Midbrain (tissue), 1 donor: ENCODE results near the gene AHCTF1.
"Not testable (repeated sequence)": the region's sequence is repeated elsewhere in the genome, so short reads cannot be mapped to it uniquely, and the experiment has no call there.

Experiments used
- DNase-seq: peaks from one replicate; lab custom pipeline; 2025; lab: John Stamatoyannopoulos, UW

Gene AHCTF1

DNA sequence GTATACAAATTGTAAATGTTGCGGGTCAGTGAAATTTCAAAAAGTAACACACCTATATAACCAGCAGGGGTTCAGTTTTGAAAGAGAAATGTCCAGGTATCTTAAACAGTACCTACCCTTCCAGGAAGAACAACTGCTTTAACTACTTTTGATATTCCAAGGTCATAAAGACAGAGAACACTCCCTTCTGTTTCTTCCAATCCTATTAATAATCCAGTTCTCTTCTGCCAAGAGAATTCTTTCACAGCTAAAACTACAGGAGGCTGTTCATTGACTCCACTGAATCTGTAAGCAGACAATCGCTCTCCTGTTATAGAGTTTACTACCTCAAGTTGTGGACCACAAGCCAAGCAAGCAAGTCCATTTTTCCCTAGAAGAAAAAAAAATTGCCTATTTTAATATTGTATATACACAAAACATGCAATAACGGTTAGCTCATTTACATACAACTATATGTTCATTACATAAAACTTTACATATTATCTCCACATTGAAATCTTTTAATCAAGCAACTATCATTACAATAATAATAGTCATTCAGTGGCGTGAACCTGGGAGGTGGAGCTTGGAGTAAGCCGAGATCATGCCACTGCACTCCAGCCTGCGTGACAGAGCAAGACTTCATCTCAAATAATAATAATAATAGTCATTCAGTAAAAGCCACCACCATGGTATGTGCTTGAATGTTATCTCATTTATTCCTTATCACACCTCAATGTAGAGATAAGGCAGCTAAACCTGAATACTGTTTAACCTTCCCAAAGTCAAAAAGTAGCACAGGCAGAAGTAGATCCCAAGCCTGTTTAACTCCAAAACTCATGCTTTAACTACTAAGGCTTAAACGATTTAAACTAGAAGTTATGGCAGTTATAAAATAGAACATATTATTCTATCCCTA lies 15.5 kb downstream of the AHCTF1 start:
- DNase-seq, result not testable (repeated sequence)

DNA sequence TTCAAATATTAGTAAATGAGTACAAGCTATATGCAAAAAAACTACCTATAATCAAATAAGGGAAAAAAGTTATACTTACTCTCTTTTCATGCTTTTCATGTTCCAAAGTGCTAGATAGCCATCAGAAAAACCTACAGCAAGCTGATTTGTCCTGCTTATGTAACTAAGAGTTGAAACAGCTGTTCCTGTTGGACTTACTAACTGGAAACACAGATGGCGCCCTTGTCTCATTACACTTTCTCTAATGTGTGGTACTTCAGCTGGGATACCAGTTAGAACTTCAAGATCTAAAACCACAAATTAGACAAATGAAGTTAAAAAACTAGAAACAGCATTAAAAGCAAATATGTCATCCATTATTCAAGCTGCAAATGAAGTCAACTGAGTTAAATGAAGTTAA lies 24.3 kb downstream of the AHCTF1 start:
- peak; percentile 10 for DNase-seq

DNA sequence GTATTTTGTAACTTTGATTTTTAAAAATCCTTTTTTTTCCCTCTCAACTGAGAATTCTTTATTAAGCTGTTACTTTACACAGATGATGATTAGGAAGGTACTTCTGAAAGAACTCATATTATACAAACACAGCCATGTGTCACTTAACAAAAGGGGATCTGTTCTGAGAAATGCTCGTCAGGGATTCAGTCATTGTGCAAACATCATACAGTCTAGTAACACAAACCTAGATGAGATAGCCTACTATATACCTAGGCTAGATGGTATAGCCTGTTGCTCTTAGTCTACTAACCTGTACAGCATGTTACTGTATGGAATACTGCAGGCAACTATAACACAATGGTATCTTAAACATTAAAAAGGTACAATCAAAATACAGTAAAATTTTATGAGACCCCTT lies 24.9 kb downstream of the AHCTF1 start:
- no peak for DNase-seq

DNA sequence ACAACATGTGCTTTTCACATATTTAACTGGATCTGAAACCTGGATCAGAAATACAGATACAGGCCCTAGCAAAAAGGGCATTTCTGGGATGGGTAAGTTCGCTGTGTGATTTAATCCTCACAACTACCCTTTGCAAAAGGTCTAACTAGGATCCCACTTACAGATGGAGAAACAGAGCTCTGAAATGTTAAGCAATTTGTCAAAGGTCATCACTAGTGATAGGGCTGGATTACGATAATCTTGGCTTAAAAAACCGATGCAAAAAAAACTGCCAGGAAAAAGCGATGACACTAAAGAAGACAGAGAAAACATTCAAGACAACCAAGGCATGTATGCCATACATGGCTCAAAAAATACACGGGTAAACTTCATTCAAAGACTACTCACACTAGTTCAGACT lies 29.9 kb downstream of the AHCTF1 start:
- no peak for DNase-seq

DNA sequence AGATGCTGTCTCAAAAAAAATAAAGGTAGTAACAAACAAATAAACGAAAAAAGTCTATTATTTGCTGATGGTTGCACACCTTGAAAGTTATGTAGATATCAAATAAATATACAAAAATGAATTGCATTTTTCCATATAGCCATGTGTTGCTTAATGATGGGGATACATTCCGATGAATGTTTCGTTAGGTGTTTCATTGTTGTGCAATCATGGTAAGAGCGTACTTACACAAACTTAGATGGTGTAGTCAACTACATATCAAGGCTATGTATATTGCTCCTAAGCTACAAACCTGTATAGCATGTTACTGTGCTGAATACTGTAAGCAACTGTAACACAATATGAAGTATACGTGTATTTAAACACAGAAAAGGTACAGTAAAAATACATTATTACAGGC lies 34.4 kb downstream of the AHCTF1 start:
- DNase-seq, result no peak

DNA sequence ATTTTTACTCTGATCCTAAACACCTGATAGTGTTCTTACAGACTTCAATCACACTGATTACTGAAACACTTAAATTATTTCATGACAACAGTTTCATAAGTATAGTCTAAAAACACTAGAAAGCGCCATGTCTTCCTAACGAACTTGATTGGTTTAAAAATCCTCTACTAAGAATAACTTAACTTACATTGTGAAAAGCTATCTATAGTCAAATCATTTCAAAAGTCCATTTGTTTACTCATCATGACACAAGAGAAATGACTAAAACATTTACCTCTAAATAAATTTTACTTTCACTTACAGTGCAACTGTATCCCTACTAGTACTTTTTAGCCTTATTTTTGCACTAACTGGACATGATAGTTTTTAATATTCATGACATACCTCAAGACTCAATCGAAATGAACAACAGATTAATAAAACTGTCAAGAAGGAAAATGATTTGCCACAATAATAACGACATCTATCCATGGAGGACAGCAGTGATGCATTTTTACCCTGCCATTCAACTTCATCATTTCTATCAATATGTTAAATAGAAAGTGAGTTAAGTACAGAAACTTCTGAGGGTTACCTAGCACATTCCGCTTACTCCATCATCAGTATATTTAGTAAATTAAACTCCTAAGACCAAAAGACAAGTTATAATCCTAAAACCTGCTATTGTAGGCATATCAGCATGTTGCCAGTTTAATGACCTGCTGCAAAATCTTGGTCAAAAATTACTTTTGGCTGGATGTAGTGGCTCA lies 38.4 kb downstream of the AHCTF1 start:
- no peak for DNase-seq

DNA sequence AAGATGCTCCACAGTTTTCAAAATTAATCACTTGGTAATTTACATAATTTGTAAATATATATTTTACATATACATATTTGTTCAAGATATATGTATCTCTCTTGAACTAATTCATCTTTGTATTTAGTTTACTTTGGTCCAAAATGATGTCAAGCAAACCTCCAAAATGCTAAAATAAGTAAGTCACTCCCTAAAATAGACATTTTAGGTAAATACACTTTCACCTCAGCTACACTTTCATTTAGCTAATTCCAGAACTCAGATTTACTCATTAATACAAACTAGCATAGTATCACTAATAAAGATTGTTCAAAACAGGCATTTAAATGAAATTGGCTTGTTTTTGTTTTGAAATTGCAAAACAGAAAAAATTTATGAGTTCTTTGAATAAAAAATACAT lies 40.6 kb downstream of the AHCTF1 start:
- DNase-seq, result no peak

DNA sequence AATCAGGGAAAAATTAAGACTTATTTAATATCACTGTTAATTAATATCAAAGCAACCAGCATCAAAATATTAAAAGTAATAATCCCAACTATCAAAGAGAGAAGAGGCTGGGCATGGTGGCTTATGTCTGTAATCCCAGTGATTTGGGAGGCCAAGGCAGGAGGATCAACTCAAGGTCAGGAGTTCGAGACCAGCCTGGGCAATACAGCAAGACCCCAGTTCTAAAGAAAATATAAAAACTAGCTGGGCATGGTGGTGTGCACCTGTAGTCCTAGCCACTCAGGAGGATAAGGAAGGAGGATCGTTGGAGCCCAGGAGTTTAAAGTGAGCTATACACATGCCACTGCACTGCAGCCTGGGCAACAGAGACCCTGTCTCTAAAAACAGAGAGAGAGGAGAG lies 43.2 kb downstream of the AHCTF1 start:
- no peak for DNase-seq

DNA sequence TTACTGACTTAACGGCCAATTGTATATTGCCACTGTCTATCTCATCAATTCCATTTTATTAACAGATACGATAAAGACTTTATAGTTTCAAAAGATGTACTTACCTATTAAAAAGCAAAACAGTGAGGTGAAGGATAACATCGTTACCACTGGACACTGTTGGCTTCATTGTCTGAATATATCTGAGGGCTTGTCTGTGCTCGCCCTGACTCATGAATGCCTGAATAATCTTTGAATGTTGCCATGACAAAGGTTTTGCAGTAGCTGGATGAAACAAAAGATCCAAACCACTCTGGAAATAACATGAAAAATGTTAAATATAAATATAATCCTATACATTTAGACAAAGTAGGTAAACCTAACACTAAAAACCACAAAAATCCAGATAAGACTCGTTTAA lies 46.4 kb downstream of the AHCTF1 start:
- not testable (repeated sequence) for DNase-seq

DNA sequence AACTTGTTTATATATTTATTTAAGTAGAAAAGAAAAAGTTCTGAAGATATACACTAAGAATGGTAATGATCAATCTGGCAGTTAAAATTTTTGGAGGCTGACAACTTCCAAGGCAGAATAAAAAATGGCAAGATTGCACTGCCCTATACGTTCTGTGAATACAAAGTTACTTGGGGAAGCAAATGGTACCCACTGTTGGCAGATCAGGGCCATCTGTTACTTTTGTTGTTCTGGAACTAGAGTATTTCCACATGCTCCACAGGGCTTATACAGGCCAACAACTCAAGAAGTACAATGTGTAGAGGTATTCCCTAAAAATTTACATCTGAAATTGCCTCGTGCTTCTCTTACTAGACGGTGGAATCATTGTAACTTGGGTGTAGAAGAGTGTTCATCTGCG lies 53.2 kb downstream of the AHCTF1 start:
- DNase-seq, result no peak

DNA sequence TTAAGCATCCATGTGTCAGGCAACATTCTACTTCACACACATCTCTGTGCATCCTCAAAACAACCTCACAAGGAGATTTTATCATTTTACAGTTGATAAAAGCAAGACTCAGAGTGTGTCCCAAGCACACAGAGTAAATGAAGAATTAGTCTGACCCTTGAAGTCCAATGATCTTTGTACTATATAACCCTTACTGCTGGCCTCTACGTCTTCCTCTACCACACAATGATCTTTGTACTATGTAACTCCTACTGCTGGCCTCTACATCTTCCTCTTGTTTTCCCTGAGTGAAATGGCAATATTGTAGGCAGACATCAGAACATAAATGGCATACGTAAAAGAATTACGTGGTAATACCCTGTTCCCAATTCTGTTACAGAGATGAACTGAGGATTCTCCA lies 55.3 kb downstream of the AHCTF1 start:
- DNase-seq, result no peak

DNA sequence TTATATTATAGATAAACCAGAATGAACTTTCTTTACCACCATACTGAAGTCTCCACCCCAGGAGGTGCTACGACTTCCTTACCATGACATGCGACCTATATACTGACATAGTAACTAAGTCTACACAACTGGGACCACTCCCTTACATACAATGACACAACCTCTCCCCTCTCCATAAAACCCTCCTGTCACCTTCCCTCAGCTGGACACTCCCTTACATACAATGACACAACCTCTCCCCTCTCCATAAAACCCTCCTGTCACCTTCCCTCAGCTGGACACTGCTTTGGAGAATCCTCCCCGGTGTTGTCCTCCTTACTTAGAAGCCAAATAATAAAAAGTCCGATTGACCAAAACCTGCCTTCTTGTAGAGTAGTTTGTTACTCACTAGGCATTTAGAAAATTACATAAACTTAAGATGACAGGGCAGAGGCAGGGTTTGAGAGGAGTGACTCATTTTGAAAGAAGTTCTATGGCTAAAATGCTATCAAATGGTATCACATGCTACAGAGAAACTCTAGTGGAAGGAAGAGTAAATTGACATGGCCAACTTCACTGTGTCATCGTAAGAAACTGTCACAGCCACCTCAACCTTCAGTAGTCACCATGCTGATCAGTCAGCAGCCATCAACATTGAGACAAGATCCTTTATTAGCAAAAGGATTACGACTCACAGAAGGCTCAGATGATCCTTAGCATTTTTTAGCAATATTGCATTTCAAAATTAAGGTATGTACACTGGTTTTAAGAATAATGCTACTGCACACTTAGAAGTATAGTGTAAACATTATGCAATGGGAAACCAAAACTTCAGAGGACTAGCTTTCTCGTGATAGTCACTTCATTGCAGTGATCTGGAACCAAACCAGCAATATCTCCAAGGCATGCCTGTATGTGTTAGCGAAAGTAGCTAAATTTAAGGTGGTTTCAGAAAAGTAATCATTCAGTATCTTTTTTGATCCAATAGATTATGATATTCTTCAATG lies 56.4 kb downstream of the AHCTF1 start:
- DNase-seq, result no peak

DNA sequence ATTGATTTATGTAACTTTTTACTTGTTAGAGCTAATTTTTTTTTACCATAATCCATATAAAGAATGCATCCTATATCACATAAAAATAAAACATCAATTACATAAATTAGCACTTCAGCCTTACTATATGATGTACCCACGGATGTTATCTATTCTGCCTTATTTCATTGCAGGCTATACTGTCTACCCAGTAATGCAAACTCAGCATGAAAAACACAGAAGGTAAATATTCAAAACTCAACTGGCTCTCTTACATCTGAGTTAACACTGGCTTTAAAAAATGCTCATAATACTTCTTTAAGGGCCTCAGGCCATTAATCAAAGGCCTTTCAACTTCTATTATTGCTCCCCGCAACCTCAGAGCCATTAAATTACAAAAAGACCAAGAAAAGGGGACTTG lies 65.8 kb downstream of the AHCTF1 start:
- no peak for DNase-seq

DNA sequence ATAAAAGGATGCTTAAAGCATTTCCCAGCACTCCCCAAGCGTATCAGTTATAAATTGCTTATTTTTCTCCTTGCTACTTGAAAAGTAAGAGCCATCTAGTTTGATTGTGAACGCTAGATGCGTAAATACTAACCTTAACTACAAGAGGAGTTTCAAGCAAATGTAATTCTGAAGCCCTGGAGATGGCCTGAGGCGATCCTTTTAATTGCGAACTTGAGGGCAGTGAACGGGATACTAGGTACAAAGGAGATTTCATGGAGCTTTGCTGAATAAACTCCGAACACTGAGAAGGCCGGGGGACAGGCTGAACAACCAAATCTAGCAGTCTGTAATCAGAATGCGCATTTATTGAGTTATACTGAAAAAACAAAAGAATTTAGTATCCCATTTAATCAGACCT lies 68.0 kb downstream of the AHCTF1 start:
- DNase-seq, result not testable (repeated sequence)

DNA sequence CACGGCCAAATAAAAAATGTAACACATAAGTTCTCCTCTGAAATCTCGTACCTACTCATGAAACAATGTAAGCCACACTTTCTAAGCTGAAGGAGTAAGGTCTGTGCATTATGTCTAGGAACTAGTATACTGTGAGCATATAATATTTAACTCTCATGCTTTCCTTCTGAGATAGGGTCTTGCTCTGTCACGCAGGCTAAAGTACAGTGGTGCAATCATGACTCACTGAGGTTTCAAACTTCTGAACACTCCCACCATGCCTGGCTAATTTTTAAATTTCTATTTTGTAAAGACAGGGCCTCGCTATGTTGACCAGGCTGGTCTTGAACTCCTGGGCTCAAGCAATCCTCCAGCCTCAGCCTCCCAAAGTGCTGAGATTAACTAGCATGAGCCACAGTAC lies 71.3 kb downstream of the AHCTF1 start:
- no peak for DNase-seq

DNA sequence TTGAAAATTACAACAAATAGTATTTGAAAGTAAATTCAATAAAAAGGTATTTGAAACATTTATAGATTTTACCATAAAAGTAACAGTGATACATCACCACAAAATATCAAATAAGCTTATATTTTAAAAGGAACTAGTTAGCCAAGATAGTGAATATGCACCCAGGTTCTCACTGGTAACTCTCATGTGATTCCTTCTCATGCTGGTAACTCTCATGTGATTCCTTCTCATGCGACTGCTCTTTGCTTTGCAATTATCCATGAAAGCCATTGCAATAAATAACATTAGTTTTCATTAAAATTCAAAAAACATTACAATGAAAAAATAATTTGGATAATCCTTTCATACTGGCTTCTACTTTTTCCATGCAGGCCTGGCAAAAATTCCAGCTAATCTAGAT lies 75.4 kb downstream of the AHCTF1 start:
- no peak for DNase-seq

DNA sequence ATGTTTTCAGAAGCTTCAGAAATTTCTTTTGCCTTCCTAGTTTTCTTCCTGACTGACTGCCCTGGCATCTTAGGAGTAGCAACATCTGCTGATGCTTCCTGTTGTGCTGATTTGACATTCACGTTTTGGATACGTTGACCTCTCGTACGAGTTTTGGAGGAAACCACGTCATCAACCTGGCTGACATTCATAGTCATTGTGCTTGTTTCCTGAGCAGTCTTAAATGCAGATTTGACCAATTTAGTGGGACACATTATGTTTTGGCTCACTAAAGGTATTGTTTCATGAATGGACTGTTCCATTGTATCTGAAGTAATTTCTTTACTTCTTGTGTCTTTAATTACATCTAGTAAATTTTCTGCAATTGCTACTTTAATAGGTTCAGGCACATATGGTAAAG lies 81.1 kb downstream of the AHCTF1 start:
- not testable (repeated sequence) for DNase-seq

DNA sequence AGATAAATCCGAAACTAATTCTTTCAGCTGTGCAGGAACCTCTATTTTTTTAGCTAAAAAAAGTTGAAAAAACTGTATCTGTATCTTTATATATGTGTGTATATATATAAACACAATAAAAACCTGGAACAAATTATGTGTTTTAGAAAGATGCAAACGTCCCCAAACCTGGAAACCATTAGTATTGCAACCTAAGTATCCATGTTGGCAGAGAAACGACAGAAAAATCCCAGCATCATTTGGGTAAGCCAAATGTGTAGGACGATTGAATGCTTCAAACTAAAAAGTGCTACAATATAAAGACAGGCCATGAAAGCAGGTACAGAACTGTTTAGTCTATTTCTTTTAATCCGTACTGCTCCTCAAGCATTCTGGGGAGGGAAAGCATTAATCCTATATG lies 87.9 kb downstream of the AHCTF1 start:
- DNase-seq, result no peak

DNA sequence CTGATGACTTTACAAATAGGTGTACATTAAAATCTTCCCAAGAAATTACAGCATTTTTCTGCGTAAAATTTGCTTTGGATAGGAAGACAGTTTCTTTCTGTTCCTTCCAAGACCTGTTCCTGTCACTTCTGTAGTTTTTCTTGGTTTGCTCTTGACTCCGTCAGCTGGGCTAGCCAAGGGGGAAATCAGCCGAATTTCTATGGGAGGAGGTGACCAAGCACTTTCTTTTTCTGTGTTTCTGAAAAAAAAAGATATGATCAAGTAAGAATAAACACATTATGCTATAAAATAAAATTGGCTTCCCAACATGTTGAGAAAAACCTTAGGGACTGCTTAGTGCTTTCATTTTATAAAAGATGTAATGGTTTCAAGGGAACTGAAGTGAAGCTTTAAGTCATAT lies 91.0 kb downstream of the AHCTF1 start:
- not testable (repeated sequence) for DNase-seq

DNA sequence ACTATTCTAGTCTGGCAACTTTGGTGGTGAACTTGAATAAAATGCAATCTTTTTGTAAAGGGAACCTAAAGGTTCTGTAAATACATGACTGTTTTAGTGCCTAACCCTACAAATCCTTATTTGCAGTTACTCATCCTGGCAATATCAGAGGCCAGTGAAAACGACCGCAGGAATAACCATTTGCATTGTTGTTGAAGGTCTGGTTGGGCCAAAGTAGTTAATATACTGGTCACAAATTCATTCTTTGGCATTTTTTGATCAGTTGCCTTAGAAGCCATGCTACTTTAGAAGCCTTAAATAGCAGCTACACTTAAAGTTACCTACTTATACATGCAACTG lies 93.7 kb downstream of the AHCTF1 start:
- DNase-seq, result no peak

DNA sequence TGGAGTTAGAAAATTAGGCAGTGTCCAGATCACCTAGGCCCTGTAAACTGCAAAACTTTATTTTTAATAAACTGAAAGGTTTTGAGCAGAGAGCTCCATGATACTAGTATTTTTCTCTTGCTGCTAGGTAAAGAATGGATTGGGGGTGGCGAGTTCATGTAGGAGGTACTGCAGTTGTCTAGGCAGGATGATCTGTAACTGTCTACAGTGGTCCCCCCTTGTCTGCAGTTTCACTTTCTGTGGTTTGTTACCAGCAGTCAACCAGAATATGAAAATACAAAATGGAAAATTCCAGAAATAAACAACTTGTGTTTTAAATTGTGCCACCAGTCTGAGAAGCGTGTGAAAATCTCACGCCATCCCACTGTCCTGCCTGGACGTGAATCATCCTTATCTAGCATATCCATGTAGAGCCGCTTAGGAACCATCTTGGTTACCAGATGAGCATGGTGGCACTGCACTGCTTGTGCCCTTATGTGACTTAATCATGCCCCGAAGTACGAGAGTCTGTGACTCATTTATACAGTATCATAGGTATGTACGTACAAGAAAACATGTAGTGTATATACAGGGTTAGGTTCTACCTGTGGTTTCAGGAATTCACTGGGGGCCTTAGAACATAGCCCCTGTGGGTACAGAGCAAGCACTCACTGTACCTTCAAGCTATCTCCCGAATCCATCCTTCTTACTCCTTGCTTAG lies 94.2 kb downstream of the AHCTF1 start:
- no peak for DNase-seq
